Gastrocnemius medialis (tissue), 4 donors: ENCODE measurements around the gene TSPAN5. TPM values are rescaled to one million over a fixed set of nuclear protein-coding genes. Genes with fewer than 3 reads are reported as not detected.

Experiments used
- ATAC-seq, 2 donors: fragments of 150-250 bp; one replicate each; pipeline ENCODE4 v1.9.1; 2016
- DNase-seq, 2 donors: peaks; one replicate each; pipeline ENCODE4 v3.0.0-alpha.2; 2019
- H3K27ac ChIP-seq, 4 donors: fragments of 200-600 bp; sonication (generic); 1 replicate in 1 of 4; 2 replicates in 3 of 4; pipeline ENCODE4 v1.5.1; 2016 to 2018; ENCODE audit warnings: mild to moderate bottlenecking in 2 of 4, moderate library complexity in 1 of 4
- H3K27me3 ChIP-seq, 3 donors: fragments of 200-600 bp; sonication (generic) in 2 of 3; 1 replicate in 1 of 3; 2 replicates in 2 of 3; pipeline versions ENCODE4 v1.5.1 to v1.6.0; 2016 to 2019; ENCODE audit warnings: mild to moderate bottlenecking in 1 of 3, moderate library complexity in 1 of 3
- H3K36me3 ChIP-seq, 2 donors: fragments of 200-600 bp; sonication (generic) in 1 of 2; one replicate each; pipeline ENCODE4 v1.5.1; 2017 to 2018
- H3K4me1 ChIP-seq, 2 donors: fragments of 200-600 bp; sonication (generic) in 1 of 2; one replicate each; pipeline ENCODE4 v1.5.1; 2016 to 2017; ENCODE audit warnings: mild to moderate bottlenecking in 2 of 2
- H3K4me3 ChIP-seq, 4 donors: fragments of 200-600 bp; sonication (generic) in 3 of 4; 1 replicate in 1 of 4; 2 replicates in 3 of 4; pipeline ENCODE4 v1.5.1; 2016 to 2019; ENCODE audit warnings: mild to moderate bottlenecking in 2 of 4
- H3K9me3 ChIP-seq, 3 donors: fragments of 200-600 bp; sonication (generic) in 2 of 3; 1 replicate in 1 of 3; 2 replicates in 2 of 3; pipeline ENCODE4 v1.5.1; 2016 to 2019
- CTCF ChIP-seq, 5 experiments: fragments of 450-650 bp in 3 of 5; fragments of 200-600 bp in 2 of 5; sonication (generic) in 2 of 5; IDR thresholded peaks in 4 of 5; conservative IDR thresholded peaks in 1 of 5; 1 replicate in 4 of 5; 2 replicates in 1 of 5; pipeline ENCODE4 v1.5.1; 2016 to 2019; ENCODE audit warnings: antibody characterized with exemption in 5 of 5, mild to moderate bottlenecking in 3 of 5, moderate library complexity in 3 of 5
- POLR2A ChIP-seq, 2 donors: fragments of 450-650 bp; IDR thresholded peaks; one replicate each; pipeline ENCODE4 v1.6.1; 2017; ENCODE audit warnings: antibody characterized with exemption in 2 of 2, mild to moderate bottlenecking in 2 of 2, moderate library complexity in 2 of 2
- in situ Hi-C, 4 donors: fragments of 200-750 bp; cut with MboI; loops; one replicate each; pipeline versions ENCODE4 v1.15.0 to v1.8.0; 2017; ENCODE audit warnings: low sequenced_read_pairs in 4 of 4
- intact Hi-C: fragments of 100-400 bp; cut with DNase I; formaldehyde crosslinking; loops from one replicate; pipeline ENCODE4 v1.15.1; 2023; ENCODE audit warnings: low total_unique reads
- total RNA-seq, 4 donors: library from RNA; depleted of rRNA; stranded (reverse); fragments of >200 nt; gene quantifications; one replicate each; pipeline versions ENCODE4 v1.1.0 to v1.2.3, GENCODE V29; 2016

TSPAN5 gene
- total RNA-seq, 4 donors from 2014 or later: 0.55 to 18.7 (median 0.79) TPM

- in situ Hi-C loops (no loop called here), intact Hi-C loops (no loop called here)
- no peak for DNase-seq
- TF ChIP-seq POLR2A (IDR thresholded peaks at IDR 0.05) (no peak), CTCF (IDR thresholded peaks at IDR 0.05 in 4 of 5, conservative IDR thresholded peaks at IDR 0.05 in 1 of 5) (no peak)
- H3K27ac ChIP-seq: no peak overlapping the region
- H3K36me3 ChIP-seq: no peaks in the 10 kb centered on the region
- ATAC-seq: no peak
- H3K4me1 ChIP-seq: no peaks in the 10 kb centered on the region
- no peaks in the 10 kb centered on the region for H3K27me3 ChIP-seq
- no peak overlapping the region for H3K4me3 ChIP-seq
- no peaks in the 10 kb centered on the region for H3K9me3 ChIP-seq
These were observed 19.4 kb upstream of the TSPAN5 start for GRCh38 chr4:98677799-98678198.

- DNase-seq (no peak), ATAC-seq (no peak)
- Histone ChIP-seq H3K4me3 (no peak overlapping the region), H3K9me3 (no peaks in the 10 kb centered on the region), H3K36me3 (no peaks in the 10 kb centered on the region), H3K4me1 (no peaks in the 10 kb centered on the region), H3K27ac (no peak overlapping the region), H3K27me3 (no peaks in the 10 kb centered on the region)
- intact Hi-C loops: no loop called here
- TF ChIP-seq POLR2A (IDR thresholded peaks at IDR 0.05): no peak
- TF ChIP-seq CTCF (IDR thresholded peaks at IDR 0.05 in 4 of 5, conservative IDR thresholded peaks at IDR 0.05 in 1 of 5): no peak
- in situ Hi-C loops: loop anchor here in 1 of 4 donors (25.0 kb wide), 1 partner anchor 412 kb away; the partner anchor contains the start of gene RAP1GDS1
These were observed 16.2 kb upstream of the TSPAN5 start for GRCh38 chr4:98674404-98675173.

GRCh38 chr4:98673978-98674377 lies 15.6 kb upstream of the TSPAN5 start:
- ATAC-seq (no peak), DNase-seq (no peak)
- TF ChIP-seq POLR2A (IDR thresholded peaks at IDR 0.05): no peak
- TF ChIP-seq CTCF (IDR thresholded peaks at IDR 0.05 in 4 of 5, conservative IDR thresholded peaks at IDR 0.05 in 1 of 5): no peak
- Histone ChIP-seq H3K9me3 (no peaks in the 10 kb centered on the region), H3K27ac (no peak overlapping the region), H3K36me3 (no peaks in the 10 kb centered on the region), H3K27me3 (no peaks in the 10 kb centered on the region), H3K4me3 (no peak overlapping the region), H3K4me1 (no peaks in the 10 kb centered on the region)
- intact Hi-C loops (no loop called here), in situ Hi-C loops (loop anchor here in 1 of 4 donors (25.0 kb wide), 1 partner anchor 412 kb away; the partner anchor contains the start of gene RAP1GDS1)

- DNase-seq (no peak), ATAC-seq (no peak)
- TF ChIP-seq CTCF (IDR thresholded peaks at IDR 0.05 in 4 of 5, conservative IDR thresholded peaks at IDR 0.05 in 1 of 5) (no peak), POLR2A (IDR thresholded peaks at IDR 0.05) (no peak)
- Histone ChIP-seq H3K4me1 (no peaks in the 10 kb centered on the region), H3K4me3 (no peak overlapping the region), H3K27ac (no peak overlapping the region), H3K27me3 (no peaks in the 10 kb centered on the region), H3K36me3 (no peaks in the 10 kb centered on the region), H3K9me3 (no peaks in the 10 kb centered on the region)
- intact Hi-C loops (no loop called here), in situ Hi-C loops (loop anchor here in 1 of 4 donors (25.0 kb wide), 1 partner anchor 411 kb away; the partner anchor contains the start of gene RAP1GDS1)
These were observed 14.9 kb upstream of the TSPAN5 start for GRCh38 chr4:98673288-98673644.
